Panc1 (cell line): ENCODE data around the gene CASP6. TPM values are rescaled to one million over a fixed set of nuclear protein-coding genes. Genes with fewer than 3 reads are reported as not detected.

Experiments
- ATAC-seq: fragments of 200-7000 bp; cut with Tn5 transposase; 2 replicates; pipeline ENCODE4 v1.9.1; 2020; ENCODE audit warnings: mild to moderate bottlenecking, moderate library complexity
- BruUV-seq: library from RNA; stranded (reverse); fragments of 400-500 nt; replicated peaks from 2 replicates; lab custom pipeline; 2021; lab: Mats Ljungman, UMichigan
- CTCF ChIA-PET: fragments of 300-600 bp; sonication (Branson Sonifier 250); formaldehyde crosslinking; loops from one replicate; lab custom pipeline; 2022; ENCODE audit warnings: antibody characterized with exemption; lab: Charles Lee
- POLR2A ChIA-PET: fragments of 300-600 bp; sonication (Branson Sonifier 250); formaldehyde crosslinking; loops from one replicate; lab custom pipeline; 2022; ENCODE audit warnings: antibody characterized with exemption; lab: Charles Lee
- DNase-seq: peaks from one replicate; pipeline ENCODE4 v3.0.0-alpha.2; 2010; ENCODE audit warnings: low read depth, low spot score
- H3K27ac ChIP-seq: 2 replicates; pipeline ENCODE4 v1.5.1; 2011; ENCODE audit warnings: mild to moderate bottlenecking, low read length, inconsistent platforms
- H3K27me3 ChIP-seq: fragments of 200-500 bp; sonication (Bioruptor generic); 2 replicates; pipeline ENCODE4 v1.6.0; 2014; ENCODE audit warnings: low read length, inconsistent platforms; ENCODE audit not compliant: control insufficient read depth, insufficient read depth
- H3K36me3 ChIP-seq: fragments of 200-500 bp; sonication (Bioruptor generic); 2 replicates; pipeline ENCODE4 v1.5.1; 2014; ENCODE audit warnings: inconsistent platforms, mild to moderate bottlenecking, low read length, moderate library complexity; ENCODE audit not compliant: control insufficient read depth, insufficient read depth
- H3K4me1 ChIP-seq: 2 replicates; pipeline ENCODE4 v1.5.1; 2011; ENCODE audit warnings: inconsistent platforms, mild to moderate bottlenecking, low read length, moderate library complexity; ENCODE audit not compliant: control insufficient read depth, insufficient read depth
- H3K4me3 ChIP-seq, 2 experiments: 2 replicates each; pipeline ENCODE4 v1.5.1; 2011 to 2012; ENCODE audit warnings: low read depth in 2 of 2, low read length in 2 of 2, mild to moderate bottlenecking in 2 of 2, inconsistent platforms in 1 of 2, moderate library complexity in 1 of 2
- H3K9me3 ChIP-seq: fragments of 200-500 bp; sonication (Bioruptor generic); 2 replicates; pipeline ENCODE4 v1.5.1; 2014; ENCODE audit warnings: low read depth, mild to moderate bottlenecking, inconsistent platforms, low read length, moderate library complexity; ENCODE audit not compliant: control insufficient read depth, insufficient read depth
- CTCF ChIP-seq: fragments of 450-650 bp; IDR thresholded peaks from 2 replicates; pipeline ENCODE4 v1.5.1; 2017; ENCODE audit warnings: mild to moderate bottlenecking
- POLR2AphosphoS5 ChIP-seq: IDR thresholded peaks from 2 replicates; pipeline ENCODE4 v1.6.1; 2012; ENCODE audit warnings: mild to moderate bottlenecking, low read depth, low read length, moderate library complexity
- REST ChIP-seq, 2 experiments: IDR thresholded peaks; 2 replicates each; pipeline ENCODE4 v1.6.1; 2011 to 2012; ENCODE audit warnings: low read depth in 2 of 2, control low read depth in 1 of 2, low read length in 1 of 2, mild to moderate bottlenecking in 1 of 2, moderate library complexity in 1 of 2; ENCODE audit not compliant: insufficient read depth in 1 of 2
- SIN3A ChIP-seq: IDR thresholded peaks from 2 replicates; pipeline ENCODE4 v1.6.1; 2012; ENCODE audit warnings: low read depth, mild to moderate bottlenecking, low read length, moderate library complexity, borderline replicate concordance; ENCODE audit not compliant: insufficient read depth
- TCF7L2 ChIP-seq: IDR thresholded peaks from 2 replicates; pipeline ENCODE4 v1.6.1; 2011; ENCODE audit warnings: mild to moderate bottlenecking, low read depth, low read length, inconsistent platforms
- in situ Hi-C: cut with HindIII; loops from 2 replicates; pipeline ENCODE4 v1.10.0; 2016; ENCODE audit warnings: low sequenced_read_pairs, low pct_unique_long_range_greater_than_20kb
- intact Hi-C: fragments of 100-400 bp; cut with micrococcal nuclease; formaldehyde crosslinking; loops from one replicate; pipeline ENCODE4 v1.10.0; 2022; ENCODE audit not compliant: unreplicated experiment
- total RNA-seq: library from RNA; stranded (reverse); gene quantifications from one replicate; pipeline ENCODE4 v1.2.1, GENCODE V29; 2021; ENCODE audit not compliant: unreplicated experiment

CASP6 gene
- total RNA-seq, 1 experiment from 2014 or later = 15.2 TPM

DNA sequence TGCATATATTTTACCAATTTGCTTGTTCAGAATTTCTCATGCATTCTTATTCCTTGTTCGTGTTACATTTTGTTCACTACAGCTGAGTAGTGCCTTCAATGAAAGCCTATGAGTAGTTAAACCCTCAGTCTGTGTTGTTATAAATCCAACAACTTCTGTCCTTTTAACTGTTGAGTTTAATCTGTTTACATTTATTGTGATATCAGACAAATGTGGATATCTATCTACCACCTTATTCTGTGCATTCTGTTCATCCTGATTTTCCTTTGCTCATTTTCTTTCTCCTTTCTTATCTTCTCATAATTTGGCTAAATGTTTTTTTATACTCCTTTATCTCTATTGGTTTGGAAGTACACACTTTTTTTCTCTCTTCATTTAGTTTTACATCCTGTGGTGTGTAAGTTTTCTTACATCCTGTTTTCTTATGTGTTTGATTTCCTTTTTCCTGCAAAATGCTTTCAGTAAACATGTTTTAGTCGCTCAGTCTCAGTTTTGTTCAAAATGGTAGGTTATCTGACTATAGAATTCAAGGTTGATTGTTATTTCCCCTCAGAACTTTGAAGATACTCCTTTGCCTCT is 54.2 kb downstream of the CASP6 start:
- H3K27me3 ChIP-seq = no peaks in the 10 kb centered on the region
- H3K9me3 ChIP-seq = 0 out of 2 replicates have a peak, but pooled peaks cover 2% of the 10 kb centered on the region
- DNase-seq (no peak), ATAC-seq (no peak)
- no peaks in the 10 kb centered on the region for H3K36me3 ChIP-seq
- no peak overlapping the region for H3K27ac ChIP-seq
- H3K4me1 ChIP-seq = no peaks in the 10 kb centered on the region
- BruUV-seq = no TSS peak
- CTCF ChIA-PET = no interaction called here
- POLR2A ChIA-PET = no interaction called here
- intact Hi-C loops (no loop called here), in situ Hi-C loops (no loop called here)
- TF ChIP-seq TCF7L2 = no peak
- no peak overlapping the region for H3K4me3 ChIP-seq

GRCh38 chr4:109648266-109648996 is 54.8 kb downstream of the CASP6 start:
- Histone ChIP-seq H3K36me3 (no peaks in the 10 kb centered on the region), H3K4me1 (no peaks in the 10 kb centered on the region), H3K4me3 (no peak overlapping the region), H3K9me3 (0 out of 2 replicates have a peak, but pooled peaks cover 2% of the 10 kb centered on the region), H3K27me3 (no peaks in the 10 kb centered on the region), H3K27ac (no peak overlapping the region)
- CTCF ChIA-PET = no interaction called here
- TF ChIP-seq POLR2AphosphoS5 (no peak), TCF7L2 (no peak), CTCF (no peak), SIN3A (no peak), REST (IDR thresholded peaks at IDR 0.05; ENCODE audit: insufficient read depth in 1 of 2, low read depth in 2 of 2, low read length in 1 of 2) (no peak)
- intact Hi-C loops = no loop called here
- no TSS peak for BruUV-seq
- POLR2A ChIA-PET = no interaction called here
- ATAC-seq (no peak), DNase-seq (no peak)
- in situ Hi-C loops = no loop called here
